H9 (cell line): ENCODE data around the gene XAGE2. TPM values are rescaled to one million over a fixed set of nuclear protein-coding genes. Genes with fewer than 3 reads are reported as not detected.

ENCODE experiments used
- DNase-seq: peaks from one replicate; pipeline ENCODE4 v3.0.0-alpha.2; 2017
- H2AFZ ChIP-seq: one replicate; pipeline ENCODE4 v1.6.1; 2013; ENCODE audit warnings: mild to moderate bottlenecking, low read length, control low read depth, moderate library complexity
- H2AK5ac ChIP-seq: 2 replicates; pipeline ENCODE4 v1.6.1; 2013; ENCODE audit warnings: low read length, control low read depth, mixed read lengths; ENCODE audit not compliant: insufficient read length
- H2BK120ac ChIP-seq: one replicate; pipeline ENCODE4 v1.6.1; 2013; ENCODE audit warnings: low read depth, mild to moderate bottlenecking, low read length, control low read depth, inconsistent platforms; ENCODE audit not compliant: poor library complexity, severe bottlenecking
- H2BK12ac ChIP-seq: 2 replicates; pipeline ENCODE4 v1.6.1; 2013; ENCODE audit warnings: low read length, control low read depth, mixed read lengths, low read depth; ENCODE audit not compliant: insufficient read length
- H2BK15ac ChIP-seq: 2 replicates; pipeline ENCODE4 v1.6.1; 2013; ENCODE audit warnings: low read depth, low read length, control low read depth
- H2BK20ac ChIP-seq: one replicate; pipeline ENCODE4 v1.6.1; 2013; ENCODE audit warnings: low read depth, mild to moderate bottlenecking, low read length, control low read depth, inconsistent platforms; ENCODE audit not compliant: poor library complexity, severe bottlenecking
- H2BK5ac ChIP-seq: 2 replicates; pipeline ENCODE4 v1.6.1; 2013; ENCODE audit warnings: low read length, control low read depth, mixed read lengths; ENCODE audit not compliant: insufficient read length
- H3K14ac ChIP-seq: 2 replicates; pipeline ENCODE4 v1.6.1; 2013; ENCODE audit warnings: low read length, control low read depth; ENCODE audit not compliant: insufficient read depth
- H3K18ac ChIP-seq: 2 replicates; pipeline ENCODE4 v1.6.1; 2013; ENCODE audit warnings: low read depth, mild to moderate bottlenecking, mixed read lengths, low read length, control low read depth; ENCODE audit not compliant: insufficient read length
- H3K23ac ChIP-seq: 2 replicates; pipeline ENCODE4 v1.6.1; 2013; ENCODE audit warnings: low read length, control low read depth, mixed read lengths, low read depth; ENCODE audit not compliant: insufficient read length
- H3K23me2 ChIP-seq: 2 replicates; pipeline ENCODE4 v1.6.1; 2013; ENCODE audit warnings: low read depth, mild to moderate bottlenecking, mixed read lengths, low read length, control low read depth; ENCODE audit not compliant: insufficient read length, poor library complexity, severe bottlenecking
- H3K27ac ChIP-seq: 2 replicates; pipeline ENCODE4 v1.5.1; 2013; ENCODE audit warnings: low read length, control low read depth, mixed read lengths, low read depth; ENCODE audit not compliant: insufficient read length
- H3K27me3 ChIP-seq: 2 replicates; pipeline ENCODE4 v1.6.1; 2013; ENCODE audit warnings: low read length, control low read depth, inconsistent platforms; ENCODE audit not compliant: insufficient read depth
- H3K4ac ChIP-seq: 2 replicates; pipeline ENCODE4 v1.6.1; 2013; ENCODE audit warnings: low read depth, mild to moderate bottlenecking, control low read depth, inconsistent platforms, low read length, moderate library complexity
- H3K4me1 ChIP-seq: 2 replicates; pipeline ENCODE4 v1.6.1; 2013; ENCODE audit warnings: low read length, control low read depth, inconsistent platforms; ENCODE audit not compliant: insufficient read depth
- H3K4me2 ChIP-seq: 2 replicates; pipeline ENCODE4 v1.6.1; 2013; ENCODE audit warnings: low read length, control low read depth, mixed read lengths; ENCODE audit not compliant: insufficient read length, insufficient read depth
- H3K56ac ChIP-seq: 2 replicates; pipeline ENCODE4 v1.6.1; 2013; ENCODE audit warnings: low read depth, mild to moderate bottlenecking, mixed read lengths, low read length, control low read depth; ENCODE audit not compliant: insufficient read length
- H3K79me1 ChIP-seq: 2 replicates; pipeline ENCODE4 v1.6.1; 2013; ENCODE audit warnings: low read depth, mild to moderate bottlenecking, moderate library complexity, low read length, control low read depth, inconsistent platforms; ENCODE audit not compliant: insufficient read depth, poor library complexity, severe bottlenecking
- H3K79me2 ChIP-seq: 2 replicates; pipeline ENCODE4 v1.6.1; 2013; ENCODE audit warnings: low read length, control low read depth, inconsistent platforms; ENCODE audit not compliant: insufficient read depth
- H3K9ac ChIP-seq: 2 replicates; pipeline ENCODE4 v1.6.1; 2013; ENCODE audit warnings: low read length, control low read depth, mixed read lengths; ENCODE audit not compliant: insufficient read length; ENCODE audit errors: extremely low read depth
- H3K9me3 ChIP-seq: one replicate; pipeline ENCODE4 v1.6.1; 2013; ENCODE audit warnings: low read depth, low read length, inconsistent platforms; ENCODE audit not compliant: control insufficient read depth
- H3T11ph ChIP-seq: one replicate; pipeline ENCODE4 v1.6.1; 2013; ENCODE audit warnings: mild to moderate bottlenecking, low read length, control low read depth, inconsistent platforms
- H4K20me1 ChIP-seq: one replicate; pipeline ENCODE4 v1.6.1; 2013; ENCODE audit not compliant: control insufficient read depth, insufficient read length, insufficient read depth
- H4K5ac ChIP-seq: 2 replicates; pipeline ENCODE4 v1.6.1; 2013; ENCODE audit warnings: low read depth, mild to moderate bottlenecking, mixed read lengths, low read length, control low read depth; ENCODE audit not compliant: insufficient read length
- H4K8ac ChIP-seq: replicated peaks from 2 replicates; pipeline ENCODE4 v1.6.1; 2013; ENCODE audit warnings: low read length, control low read depth, mixed read lengths, low read depth; ENCODE audit not compliant: insufficient read length
- H4K91ac ChIP-seq: 2 replicates; pipeline ENCODE4 v1.6.1; 2013; ENCODE audit warnings: low read depth, mild to moderate bottlenecking, moderate library complexity, mixed read lengths, low read length, control low read depth; ENCODE audit not compliant: insufficient read length
- H3K27ac Mint-ChIP-seq, 3 experiments: 2 replicates in 2 of 3; 3 replicates in 1 of 3; pipeline ENCODE4 v1.8.0; 2020 to 2021; ENCODE audit warnings: mixed read lengths in 3 of 3, mild to moderate bottlenecking in 1 of 3, moderate library complexity in 1 of 3
- H3K27me3 Mint-ChIP-seq: 2 replicates; pipeline ENCODE4 v1.8.0; 2021; ENCODE audit warnings: low read depth, mild to moderate bottlenecking, moderate library complexity, mixed read lengths
- H3K36me3 Mint-ChIP-seq, 3 experiments: 2 replicates in 2 of 3; 3 replicates in 1 of 3; pipeline ENCODE4 v1.8.0; 2020 to 2021; ENCODE audit warnings: low read depth in 3 of 3, mixed read lengths in 3 of 3; ENCODE audit not compliant: insufficient read depth in 1 of 3
- H3K4me1 Mint-ChIP-seq, 2 experiments: 2 replicates each; pipeline ENCODE4 v1.8.0; 2020; ENCODE audit warnings: mixed read lengths in 2 of 2
- H3K4me3 Mint-ChIP-seq, 2 experiments: 2 replicates in 1 of 2; 3 replicates in 1 of 2; pipeline ENCODE4 v1.8.0; 2020 to 2021; ENCODE audit warnings: mild to moderate bottlenecking in 2 of 2, mixed read lengths in 2 of 2, moderate library complexity in 1 of 2
- H3K9me3 Mint-ChIP-seq, 2 experiments: 2 replicates in 1 of 2; 3 replicates in 1 of 2; pipeline ENCODE4 v1.8.0; 2020; ENCODE audit warnings: mild to moderate bottlenecking in 2 of 2, mixed read lengths in 2 of 2, moderate library complexity in 1 of 2
- WGBS: extraction: QIAGEN DNeasy Blood & Tissue Kit; methylation state at CpG from one replicate; pipeline ENCODE4 v1.1.7; 2013; ENCODE audit warnings: missing lambda C conversion rate, low lambda C conversion rate, mixed read lengths; ENCODE audit not compliant: insufficient read length; ENCODE audit errors: extremely low coverage; 5-methylcytosine and 5-hydroxymethylcytosine counted together
- total RNA-seq: library from RNA; stranded (reverse); gene quantifications from 2 replicates; pipeline ENCODE4 v1.2.1, GENCODE V29; 2021
- TF ChIP-seq, protein P1 (sequence below): fragments of 200-600 bp; sonication (generic); conservative IDR thresholded peaks from 3 replicates; pipeline ENCODE4 v1.8.0; 2021; ENCODE audit warnings: antibody characterized with exemption, mild to moderate bottlenecking

XAGE2 gene
- total RNA-seq, 1 experiment from 2014 or later, result not detected

- no peak overlapping the region for H2BK20ac ChIP-seq
- H2BK15ac ChIP-seq, result no peak overlapping the region
- no peak overlapping the region for H4K5ac ChIP-seq
- WGBS, result no CpG with 5 or more reads among the region's 4 CpGs
- peaks cover 41% of the 10 kb centered on the region for H3K9me3 ChIP-seq
- no peak overlapping the region for H3K4ac ChIP-seq
- H3K9ac ChIP-seq, result no peak overlapping the region
- H3K4me2 ChIP-seq, result no peak overlapping the region
- H3K23me2 ChIP-seq, result no peaks in the 10 kb centered on the region
- H3K4me3 Mint-ChIP-seq, result no peak overlapping the region
- H3K4me1 Mint-ChIP-seq, result no peaks in the 10 kb centered on the region
- H2BK120ac ChIP-seq, result no peak overlapping the region
- H3K27me3 Mint-ChIP-seq, result peaks cover 2% of the 10 kb centered on the region; the same call in 1 of the 2 replicates
- H3K27ac ChIP-seq, result no peak overlapping the region
- no peak overlapping the region for H3K23ac ChIP-seq
- no peaks in the 10 kb centered on the region for H3K79me2 ChIP-seq
- peaks cover 76 to 82% of the 10 kb centered on the region in 2 experiments for H3K9me3 Mint-ChIP-seq
- no peaks in the 10 kb centered on the region for H3K27me3 ChIP-seq
- no peak overlapping the region for H3K14ac ChIP-seq
- no peaks in the 10 kb centered on the region for H3K4me1 ChIP-seq
- no peak overlapping the region for H4K8ac ChIP-seq
- DNase-seq, result no peak
- H4K91ac ChIP-seq, result no peak overlapping the region
- H3K18ac ChIP-seq, result no peak overlapping the region
- H2BK12ac ChIP-seq, result no peak overlapping the region
- H3K79me1 ChIP-seq, result no peaks in the 10 kb centered on the region
- peaks cover 0 to 6% (median 2%) of the 10 kb centered on the region in 3 experiments; a peak in 3 of 7 replicates for H3K36me3 Mint-ChIP-seq
- no peak overlapping the region for H2AFZ ChIP-seq
- no peak overlapping the region for H3T11ph ChIP-seq
- no peaks in the 10 kb centered on the region for H4K20me1 ChIP-seq
- no peak overlapping the region for H3K56ac ChIP-seq
- H2AK5ac ChIP-seq, result no peak overlapping the region
- TF ChIP-seq, protein P1, sequence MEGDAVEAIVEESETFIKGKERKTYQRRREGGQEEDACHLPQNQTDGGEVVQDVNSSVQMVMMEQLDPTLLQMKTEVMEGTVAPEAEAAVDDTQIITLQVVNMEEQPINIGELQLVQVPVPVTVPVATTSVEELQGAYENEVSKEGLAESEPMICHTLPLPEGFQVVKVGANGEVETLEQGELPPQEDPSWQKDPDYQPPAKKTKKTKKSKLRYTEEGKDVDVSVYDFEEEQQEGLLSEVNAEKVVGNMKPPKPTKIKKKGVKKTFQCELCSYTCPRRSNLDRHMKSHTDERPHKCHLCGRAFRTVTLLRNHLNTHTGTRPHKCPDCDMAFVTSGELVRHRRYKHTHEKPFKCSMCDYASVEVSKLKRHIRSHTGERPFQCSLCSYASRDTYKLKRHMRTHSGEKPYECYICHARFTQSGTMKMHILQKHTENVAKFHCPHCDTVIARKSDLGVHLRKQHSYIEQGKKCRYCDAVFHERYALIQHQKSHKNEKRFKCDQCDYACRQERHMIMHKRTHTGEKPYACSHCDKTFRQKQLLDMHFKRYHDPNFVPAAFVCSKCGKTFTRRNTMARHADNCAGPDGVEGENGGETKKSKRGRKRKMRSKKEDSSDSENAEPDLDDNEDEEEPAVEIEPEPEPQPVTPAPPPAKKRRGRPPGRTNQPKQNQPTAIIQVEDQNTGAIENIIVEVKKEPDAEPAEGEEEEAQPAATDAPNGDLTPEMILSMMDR, result no peak
- H2BK5ac ChIP-seq, result no peak overlapping the region
- no peak overlapping the region for H3K27ac Mint-ChIP-seq
Observed at GRCh38 chrX:52337410-52337809, 31.4 kb upstream of the XAGE2 start.
